ENCODE results near the gene C1QTNF1.

DNA sequence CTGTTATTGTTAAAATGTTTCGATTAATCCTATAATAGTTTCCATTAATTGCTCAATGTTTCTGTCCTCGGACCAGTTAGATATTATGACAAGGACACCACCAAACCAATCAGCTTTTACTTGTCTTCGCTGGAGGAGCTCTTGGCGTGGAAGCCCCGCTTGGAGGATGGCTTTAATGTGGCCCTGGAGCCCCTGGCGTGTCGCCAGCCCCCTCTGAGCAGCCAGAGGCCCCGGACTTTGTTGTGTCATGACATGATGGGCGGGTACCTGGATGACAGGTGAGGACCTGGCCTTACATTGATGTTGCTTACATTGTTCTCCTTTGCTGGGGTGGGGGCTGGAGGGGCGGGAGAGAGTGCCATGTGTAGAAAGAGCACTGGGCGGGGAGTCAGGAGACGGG, 53.6 kb downstream of the C1QTNF1 start:
- no peak for TF ChIP-seq GATA3 (IDR thresholded peaks at IDR 0.05; ENCODE audit: low read depth, low read length)
- no peak for TF ChIP-seq GATA2 (IDR thresholded peaks at IDR 0.05; ENCODE audit: low read depth, low read length)
